ENCODE data around the gene SDCCAG8. TPM values are rescaled to one million over a fixed set of nuclear protein-coding genes. Genes with fewer than 3 reads are reported as not detected.

The SDCCAG8 gene
- total and polyA plus RNA-seq, 2 experiments from 2014 or later: 23.3 to 38.5 TPM

GRCh38 chr1:243434594-243434993 lies 178.8 kb downstream of the SDCCAG8 start:
- Histone ChIP-seq H3K27ac (no peak overlapping the region), H3K4me3 (no peak overlapping the region), H3K36me3 (no peaks in the 10 kb centered on the region), H3K27me3 (no peaks in the 10 kb centered on the region), H3K9me3 (ENCODE audit: low read depth) (no peaks in the 10 kb centered on the region), H3K4me1 (ENCODE audit: low read depth) (no peaks in the 10 kb centered on the region)
- DNase-seq (ENCODE audit: low read depth in 1 of 2, low spot score in 1 of 2): no peak
- no peak for TF ChIP-seq CTCF (IDR thresholded peaks at IDR 0.05; ENCODE audit: low read depth, low read length)

DNA sequence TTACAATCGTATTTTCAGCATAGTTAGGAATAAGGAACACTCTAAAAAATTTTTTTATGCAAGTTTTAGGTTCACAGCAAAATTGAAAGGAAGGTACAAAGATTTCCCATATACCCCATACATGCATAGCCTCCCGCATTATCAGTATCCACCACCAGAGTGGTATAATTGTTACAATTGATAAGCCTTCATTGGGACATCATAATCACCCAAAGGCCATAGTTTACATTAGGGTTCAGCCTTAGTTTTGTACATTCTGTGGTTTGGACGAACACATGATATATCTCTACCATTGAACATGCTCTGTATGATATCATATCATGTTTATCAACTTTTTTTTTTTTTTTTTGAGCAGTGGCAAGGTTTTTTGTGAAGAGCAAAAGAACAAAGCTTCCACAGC lies 180.0 kb downstream of the SDCCAG8 start:
- Histone ChIP-seq H3K27ac (no peak overlapping the region), H3K4me1 (ENCODE audit: low read depth) (no peaks in the 10 kb centered on the region), H3K4me3 (no peak overlapping the region), H3K9me3 (ENCODE audit: low read depth) (no peaks in the 10 kb centered on the region), H3K36me3 (no peaks in the 10 kb centered on the region), H3K27me3 (no peaks in the 10 kb centered on the region)
- TF ChIP-seq CTCF (IDR thresholded peaks at IDR 0.05; ENCODE audit: low read depth, low read length): no peak
- no peak for DNase-seq (ENCODE audit: low read depth in 1 of 2, low spot score in 1 of 2)

DNA sequence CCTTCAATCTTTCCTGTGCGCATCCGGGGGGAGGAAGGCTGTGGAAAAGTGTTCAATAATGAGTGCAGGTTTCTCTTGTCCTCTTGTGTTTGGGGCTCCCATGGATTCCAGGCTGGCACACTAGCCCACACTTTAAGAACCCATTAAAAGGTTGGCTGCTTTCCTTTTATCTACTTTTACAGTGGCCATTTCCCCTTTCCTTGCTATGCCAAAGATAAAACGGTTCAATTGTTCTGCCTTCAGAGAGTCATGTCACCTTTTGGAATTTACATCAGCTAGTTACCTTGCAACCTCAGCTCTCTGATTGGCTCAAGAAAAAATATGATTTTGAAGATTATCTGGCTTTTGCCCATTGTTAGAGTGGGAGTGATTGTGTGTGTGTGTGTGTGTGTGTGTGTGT lies 182.3 kb downstream of the SDCCAG8 start:
- no peak overlapping the region for H3K4me3 ChIP-seq
- no peaks in the 10 kb centered on the region for H3K4me1 ChIP-seq (ENCODE audit: low read depth)
- no peak overlapping the region for H3K27ac ChIP-seq
- H3K9me3 ChIP-seq (ENCODE audit: low read depth): no peaks in the 10 kb centered on the region
- H3K27me3 ChIP-seq: no peaks in the 10 kb centered on the region
- no peak for TF ChIP-seq CTCF (IDR thresholded peaks at IDR 0.05; ENCODE audit: low read depth, low read length)
- no peak for DNase-seq (ENCODE audit: low read depth in 1 of 2, low spot score in 1 of 2)
- H3K36me3 ChIP-seq: no peaks in the 10 kb centered on the region

- DNase-seq (ENCODE audit: low read depth in 1 of 2, low spot score in 1 of 2): peak in 1 of 2 donors; percentile 12
- no peak for TF ChIP-seq CTCF (IDR thresholded peaks at IDR 0.05; ENCODE audit: low read depth, low read length)
- peak overlapping the region; percentile 46 for H3K27ac ChIP-seq
- H3K36me3 ChIP-seq: no peaks in the 10 kb centered on the region
- H3K4me1 ChIP-seq (ENCODE audit: low read depth): no peaks in the 10 kb centered on the region
- H3K9me3 ChIP-seq (ENCODE audit: low read depth): no peaks in the 10 kb centered on the region
- no peak overlapping the region for H3K4me3 ChIP-seq
- H3K27me3 ChIP-seq: no peaks in the 10 kb centered on the region
These were observed 183.0 kb downstream of the SDCCAG8 start for GRCh38 chr1:243438815-243439214.

DNA sequence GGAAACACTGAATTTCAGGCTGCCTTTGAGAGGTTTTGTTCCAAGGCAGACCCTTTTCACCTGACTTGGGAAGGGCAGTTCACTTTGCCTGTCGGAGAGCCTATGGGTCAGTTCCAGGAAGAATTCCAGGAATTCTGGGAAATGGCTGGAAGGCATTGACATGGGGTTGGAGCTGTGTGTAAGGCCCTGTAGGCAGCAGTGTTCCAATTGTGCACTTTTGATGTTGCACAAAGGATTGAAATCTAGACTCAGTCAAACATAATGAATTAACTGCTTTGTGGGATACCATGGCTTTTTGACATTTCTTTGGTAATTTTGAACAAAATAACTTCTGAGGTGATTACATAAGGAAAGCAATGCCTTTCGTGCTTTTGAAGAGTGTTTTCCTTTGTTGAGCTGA lies 184.6 kb downstream of the SDCCAG8 start:
- Histone ChIP-seq H3K9me3 (ENCODE audit: low read depth) (no peaks in the 10 kb centered on the region), H3K4me1 (ENCODE audit: low read depth) (no peaks in the 10 kb centered on the region), H3K27ac (no peak overlapping the region), H3K27me3 (no peaks in the 10 kb centered on the region), H3K4me3 (no peak overlapping the region), H3K36me3 (no peaks in the 10 kb centered on the region)
- DNase-seq (ENCODE audit: low read depth in 1 of 2, low spot score in 1 of 2): no peak
- no peak for TF ChIP-seq CTCF (IDR thresholded peaks at IDR 0.05; ENCODE audit: low read depth, low read length)

GRCh38 chr1:243441601-243442000 lies 185.8 kb downstream of the SDCCAG8 start:
- no peaks in the 10 kb centered on the region for H3K9me3 ChIP-seq (ENCODE audit: low read depth)
- no peak overlapping the region for H3K4me3 ChIP-seq
- no peak for DNase-seq (ENCODE audit: low read depth in 1 of 2, low spot score in 1 of 2)
- no peaks in the 10 kb centered on the region for H3K36me3 ChIP-seq
- no peaks in the 10 kb centered on the region for H3K4me1 ChIP-seq (ENCODE audit: low read depth)
- TF ChIP-seq CTCF (IDR thresholded peaks at IDR 0.05; ENCODE audit: low read depth, low read length): no peak
- no peaks in the 10 kb centered on the region for H3K27me3 ChIP-seq
- H3K27ac ChIP-seq: no peak overlapping the region
